UCSD-AML1 (cell line): Measurements from ENCODE around the gene PCBP3.
A peak's percentile ranks its signal among the peaks of the same experiment; 100 is the strongest.

Experiments used
- DNase-seq: peaks from one replicate; lab custom pipeline; 2025; ENCODE audit not compliant: unreplicated experiment; lab: John Stamatoyannopoulos, UW

Gene PCBP3

GRCh38 chr21:45870421-45870820, 226.9 kb downstream of the PCBP3 start:
- DNase-seq = no peak

DNA sequence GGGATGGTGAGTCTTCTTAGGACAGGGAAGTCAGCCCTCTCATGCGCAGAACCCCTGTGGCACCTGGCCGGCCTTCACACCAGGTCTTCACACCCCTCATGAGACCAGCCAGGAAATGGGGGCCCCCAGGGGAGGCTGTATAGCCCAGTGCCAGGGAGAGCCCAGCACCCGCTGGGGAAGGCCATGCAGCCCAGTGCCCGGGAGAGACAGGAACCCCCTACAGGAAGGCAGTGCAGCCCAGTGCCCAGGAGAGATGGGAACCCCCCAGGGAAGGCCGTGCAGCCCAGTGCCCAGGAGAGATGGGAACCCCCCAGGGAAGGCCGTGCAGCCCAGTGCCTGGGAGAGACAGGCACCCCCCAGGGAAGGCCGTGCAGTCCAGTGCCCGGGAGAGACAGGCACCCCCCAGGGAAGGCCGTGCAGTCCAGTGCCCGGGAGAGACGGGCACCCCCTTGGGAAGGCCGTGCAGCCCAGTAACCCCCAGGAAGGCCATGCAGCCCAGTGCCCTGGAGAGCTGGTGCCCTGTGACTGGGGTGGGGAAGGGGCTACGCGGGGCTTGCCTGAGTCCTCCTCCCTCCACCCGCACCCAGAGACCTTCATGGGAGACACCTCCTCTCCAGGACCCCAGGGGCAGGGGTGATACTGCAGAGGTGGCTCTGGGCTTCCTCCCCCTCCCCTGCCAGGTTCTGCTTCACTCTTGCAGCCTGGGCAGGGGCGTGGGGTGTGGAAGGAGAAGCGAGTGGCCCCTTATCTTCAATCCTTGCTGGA, 227.5 kb downstream of the PCBP3 start:
- DNase-seq = no peak

DNA sequence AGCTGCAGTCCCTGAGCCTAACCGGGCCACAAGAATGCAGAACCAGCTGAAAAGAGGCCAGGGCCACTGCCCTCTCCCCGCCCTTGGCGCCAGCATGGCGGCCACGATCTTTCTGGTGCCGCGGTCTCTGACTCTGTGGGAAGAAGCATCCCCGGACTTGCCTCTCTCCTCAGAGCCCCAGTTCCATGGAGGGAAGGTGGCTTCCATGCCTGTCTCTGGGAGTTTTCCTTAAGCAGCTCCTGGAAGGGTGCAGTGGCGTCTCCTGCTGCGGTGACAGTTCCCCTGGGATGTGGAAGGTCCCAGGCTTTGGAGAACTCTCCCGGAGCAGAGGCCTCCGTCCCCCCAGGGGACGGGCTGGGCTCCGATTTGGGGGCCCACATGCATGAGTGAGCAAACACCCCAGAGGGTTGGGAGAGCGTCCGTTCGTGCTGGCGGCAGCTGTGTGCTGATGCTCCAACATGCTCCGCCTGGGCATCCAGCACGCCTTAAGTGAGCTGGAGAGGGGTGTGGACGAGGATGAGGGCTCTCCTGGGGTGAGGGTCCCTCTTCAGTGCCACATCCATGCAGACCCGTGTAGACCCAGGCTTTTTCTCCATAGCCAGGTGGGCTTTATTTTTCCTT, 228.2 kb downstream of the PCBP3 start:
- no peak for DNase-seq

DNA sequence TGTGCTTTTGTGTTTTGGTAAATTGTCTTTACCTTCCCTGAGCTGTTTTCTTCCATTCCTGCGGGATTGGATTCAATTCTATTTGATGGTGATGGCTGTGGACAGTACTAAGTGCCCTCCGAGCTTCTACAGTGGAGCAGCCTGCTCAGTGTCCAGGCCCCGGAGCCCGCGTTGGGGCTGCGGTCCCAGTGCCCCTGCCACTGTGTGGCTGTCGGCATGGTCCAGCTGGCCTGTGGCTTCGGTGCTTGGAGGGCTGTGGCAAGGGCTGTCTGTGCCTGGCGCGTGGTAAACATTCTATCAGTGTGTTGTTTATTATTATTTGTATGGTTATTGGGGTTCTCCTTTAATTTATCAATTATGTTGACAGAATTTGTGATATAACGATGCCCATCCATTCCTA, 228.9 kb downstream of the PCBP3 start:
- DNase-seq = no peak

DNA sequence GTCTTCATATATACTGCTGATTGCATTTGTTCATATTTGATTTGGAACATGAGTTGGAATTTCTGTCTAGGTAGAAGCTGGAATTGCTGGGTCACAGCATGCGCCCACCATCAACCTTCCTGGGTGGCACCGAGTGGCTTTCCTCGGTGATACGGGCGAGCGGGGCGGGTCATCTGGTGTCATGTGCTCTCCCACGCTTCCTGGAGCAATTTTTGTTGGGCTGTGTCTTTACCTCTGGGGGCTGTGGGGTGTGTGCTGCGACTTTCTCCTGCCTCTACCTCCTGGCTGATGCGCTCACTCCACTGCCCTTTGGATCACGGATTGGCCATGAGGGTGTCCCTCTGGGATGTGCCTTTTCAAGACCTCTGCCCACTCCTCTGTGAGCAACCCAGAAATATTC, 229.4 kb downstream of the PCBP3 start:
- DNase-seq = no peak

- no peak for DNase-seq
Measured at GRCh38 chr21:45873418-45873817, 229.9 kb downstream of the PCBP3 start.

DNA sequence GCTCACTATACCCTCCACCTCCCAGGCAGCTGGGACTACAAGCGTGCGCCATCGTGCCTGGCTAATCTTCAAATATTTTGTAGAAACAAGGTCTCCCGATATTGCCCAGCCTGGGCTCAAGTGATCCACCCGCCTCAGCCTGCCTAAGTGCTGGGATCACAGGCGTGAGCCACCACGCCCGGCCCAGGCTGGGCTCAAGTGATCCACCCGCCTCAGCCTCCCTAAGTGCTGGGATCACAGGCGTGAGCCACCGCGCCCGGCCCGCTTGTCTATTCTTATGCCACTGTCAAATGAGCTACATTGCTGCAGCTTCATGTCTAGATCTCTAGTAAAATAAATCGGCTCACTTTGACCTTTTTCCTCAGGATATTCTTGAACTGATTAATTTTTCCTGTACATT, 230.3 kb downstream of the PCBP3 start:
- no peak for DNase-seq

DNA sequence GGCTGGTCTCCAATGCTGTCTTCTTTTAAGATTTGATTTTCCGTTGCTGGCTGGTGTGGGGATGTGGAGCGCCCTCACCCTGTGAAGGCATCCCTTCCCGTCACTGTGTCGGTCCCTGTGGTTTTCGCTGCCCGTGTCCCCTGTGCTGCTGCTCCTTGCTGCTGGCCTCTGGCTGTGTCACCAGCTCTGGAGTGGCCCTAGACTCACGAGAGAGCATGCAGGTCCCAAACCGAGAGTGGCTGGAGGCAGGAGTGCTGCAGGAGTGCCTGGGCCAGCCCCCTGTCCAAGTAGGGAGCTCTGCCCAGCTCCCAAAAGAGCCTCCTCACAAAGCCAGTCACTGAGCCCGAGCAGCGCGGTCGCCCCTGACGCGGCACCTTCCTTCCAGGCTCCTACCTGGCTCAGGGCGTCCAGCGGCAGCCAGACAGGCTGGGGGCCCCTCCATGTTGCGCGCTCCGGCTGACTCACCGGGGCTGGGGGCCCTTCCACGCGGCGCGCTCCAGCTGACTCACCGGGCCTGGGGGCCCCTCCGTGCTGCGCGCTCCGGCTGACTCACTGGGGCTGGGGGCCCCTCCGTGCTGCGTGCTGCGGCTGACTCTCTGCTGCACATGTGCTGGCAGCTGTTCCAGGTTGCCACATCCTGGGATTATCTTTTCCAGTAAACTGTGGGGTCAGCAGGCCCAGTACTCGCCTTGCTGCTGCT, 231.3 kb downstream of the PCBP3 start:
- DNase-seq = no peak

GRCh38 chr21:45875416-45875760, 231.9 kb downstream of the PCBP3 start:
- DNase-seq = no peak

DNA sequence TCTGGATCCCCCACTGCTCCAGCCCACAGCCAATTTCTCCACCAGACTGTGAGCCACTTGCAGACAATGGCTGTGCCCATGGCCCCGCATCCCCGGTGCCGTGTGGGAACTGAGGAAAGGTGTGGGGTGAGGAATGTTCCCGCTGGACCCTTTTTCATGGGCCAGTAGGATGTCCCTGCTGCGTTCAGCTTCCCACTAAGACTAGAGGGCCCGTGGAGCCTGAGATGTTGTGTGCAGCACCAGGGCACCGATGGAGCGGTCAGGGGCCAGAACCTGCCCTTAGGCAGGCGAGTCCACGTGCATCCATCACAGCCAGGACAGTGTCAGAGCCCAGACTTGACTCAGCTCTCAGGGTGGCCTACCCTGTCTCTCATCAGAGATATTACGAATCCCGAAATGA, 232.4 kb downstream of the PCBP3 start:
- DNase-seq = no peak

GRCh38 chr21:45876381-45877170, 233.1 kb downstream of the PCBP3 start:
- DNase-seq = no peak

GRCh38 chr21:45877171-45877438, 233.6 kb downstream of the PCBP3 start:
- no peak for DNase-seq

- DNase-seq = no peak
Measured at GRCh38 chr21:45877821-45878469, 234.4 kb downstream of the PCBP3 start.

DNA sequence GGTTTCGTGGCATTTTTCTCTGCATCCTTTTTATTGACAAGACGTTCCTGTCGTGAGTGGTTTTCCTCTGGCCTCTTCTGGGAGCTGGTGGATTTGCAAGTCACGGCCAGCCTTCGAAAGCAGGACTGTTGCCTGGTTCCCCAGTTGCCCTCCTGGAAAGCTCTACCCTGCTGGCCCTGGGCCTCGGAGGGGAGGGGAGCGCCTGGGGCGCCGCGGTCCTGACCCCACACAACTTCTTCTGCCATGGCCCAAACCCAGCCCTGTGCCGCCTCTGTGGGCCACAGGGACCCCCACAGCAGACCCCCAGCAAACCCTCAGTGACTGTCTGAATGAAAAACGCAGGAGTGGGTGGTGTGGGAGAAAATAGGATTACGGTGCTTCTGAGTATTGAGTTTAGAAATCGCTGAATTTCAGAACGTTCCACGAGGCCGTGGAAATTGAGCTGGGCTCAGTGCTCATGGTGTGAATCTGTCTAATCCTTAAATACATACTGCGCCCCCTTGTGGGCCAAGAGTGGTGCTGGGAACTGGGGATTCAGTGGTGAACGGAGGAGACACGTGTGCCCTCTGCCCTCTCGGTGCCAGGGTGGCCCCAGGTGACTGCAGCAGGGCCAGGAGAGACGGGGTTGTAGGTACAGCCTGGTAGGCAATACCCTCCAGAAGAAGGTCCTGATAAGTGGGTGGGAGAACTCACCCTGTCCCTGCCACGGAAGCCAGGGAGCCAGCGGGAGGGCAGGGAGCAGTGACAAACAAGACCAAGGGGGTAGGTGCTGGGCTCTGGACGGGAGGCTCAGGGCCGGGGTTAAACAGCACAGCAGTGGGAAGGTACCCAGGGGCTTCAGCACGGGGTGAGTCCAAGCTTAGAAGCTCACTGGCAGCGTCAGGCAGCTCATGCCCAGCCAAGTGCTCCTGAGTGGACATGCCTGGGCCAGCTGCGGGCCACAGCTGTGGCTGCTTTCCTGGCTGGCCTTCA, 236.9 kb downstream of the PCBP3 start:
- peak; percentile 75 for DNase-seq

DNA sequence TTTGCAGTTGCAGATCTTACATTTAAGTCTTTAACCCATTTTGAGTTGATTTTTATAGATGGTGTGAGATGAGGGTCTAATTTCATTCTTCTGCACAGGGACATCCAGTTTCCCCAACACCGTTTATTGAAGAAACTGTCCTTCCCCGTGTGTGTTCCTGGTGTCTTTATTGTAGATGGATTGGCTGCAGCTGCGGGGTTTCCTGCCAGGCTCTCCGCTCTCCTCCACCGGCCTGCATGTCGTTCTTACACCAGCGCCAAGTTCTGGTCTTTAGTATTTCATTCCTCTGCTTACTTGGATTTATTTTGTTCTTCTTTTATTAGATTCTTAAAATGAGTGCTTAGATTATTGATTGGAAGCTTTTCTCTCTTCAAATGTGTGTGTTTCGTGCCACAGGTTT, 239.1 kb downstream of the PCBP3 start:
- no peak for DNase-seq

GRCh38 chr21:45883090-45883489, 239.6 kb downstream of the PCBP3 start:
- DNase-seq = no peak

DNA sequence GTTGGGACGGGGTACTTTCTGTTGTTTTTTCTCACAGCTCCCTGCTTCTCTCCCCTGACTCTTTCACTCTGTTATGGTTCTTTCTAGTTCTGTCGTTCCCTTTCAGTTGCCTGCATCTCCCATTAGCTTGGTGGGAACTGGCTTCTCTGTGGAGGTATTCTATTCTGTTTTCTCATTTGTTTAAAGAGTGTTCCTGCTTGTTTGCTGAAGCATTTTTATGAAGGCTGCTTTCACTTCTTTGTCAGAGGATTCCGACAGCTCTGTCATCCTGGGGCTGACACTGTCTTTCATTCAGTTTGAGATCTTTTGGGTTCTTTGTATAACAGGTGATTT, 242.0 kb downstream of the PCBP3 start:
- DNase-seq = no peak

GRCh38 chr21:45885930-45886601, 242.5 kb downstream of the PCBP3 start:
- peak; percentile 46 for DNase-seq

- no peak for DNase-seq
Measured at GRCh38 chr21:45886610-45887026, 243.1 kb downstream of the PCBP3 start.

DNA sequence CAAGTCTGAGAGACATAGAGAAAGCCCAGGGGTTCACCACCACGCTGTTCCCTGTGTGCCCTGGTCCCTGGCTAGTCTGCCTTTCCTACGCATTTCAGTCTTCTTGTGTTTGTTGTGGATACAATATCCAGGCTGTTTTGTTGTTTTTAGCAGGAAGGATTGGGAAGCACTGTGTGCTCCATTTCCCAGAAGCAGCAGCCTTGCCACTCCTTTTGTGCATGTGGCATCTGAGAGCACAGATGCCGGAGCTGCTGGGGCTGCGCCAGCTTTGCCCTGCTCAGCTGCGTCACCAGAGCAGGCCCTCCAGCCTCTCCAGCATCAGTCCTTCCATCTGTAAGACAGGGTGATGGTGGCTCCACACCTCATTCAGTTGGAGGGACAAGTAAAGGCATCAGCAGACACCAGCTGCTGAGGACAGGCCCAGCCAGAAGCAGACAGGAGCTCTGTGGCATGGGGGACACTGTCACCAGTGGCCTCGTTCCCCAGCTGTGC, 243.6 kb downstream of the PCBP3 start:
- no peak for DNase-seq
